Kidney (tissue), 14 donors: ENCODE measurements around the gene RIMBP2. TPM values are rescaled to one million over a fixed set of nuclear protein-coding genes. Genes with fewer than 3 reads are reported as not detected.
A peak's percentile ranks its signal among the peaks of the same experiment; 100 is the strongest.

ENCODE experiments used
- DNase-seq, 5 donors: peaks; one replicate each; pipeline ENCODE4 v3.0.0-alpha.2; 2013 to 2020
- FAIRE-seq: peaks from 2 replicates; lab custom pipeline; 2012; peaks lifted over from hg19 to GRCh38; lab: Jason Lieb, UNC
- H3K27ac ChIP-seq, 2 donors: one replicate each; pipeline ENCODE4 v1.7.0; 2013; ENCODE audit warnings: low read depth in 2 of 2, low read length in 2 of 2, inconsistent platforms in 1 of 2
- H3K27me3 ChIP-seq: one replicate; pipeline ENCODE4 v1.7.1; 2013; ENCODE audit warnings: low read length, inconsistent platforms; ENCODE audit not compliant: control insufficient read depth, insufficient read depth
- H3K36me3 ChIP-seq, 3 donors: one replicate each; pipeline versions ENCODE4 v1.7.0 to v1.7.1; 2013; ENCODE audit warnings: low read length in 3 of 3, control low read depth in 1 of 3, inconsistent platforms in 1 of 3; ENCODE audit not compliant: insufficient read depth in 3 of 3, control insufficient read depth in 2 of 3
- H3K4me1 ChIP-seq, 3 donors: one replicate each; pipeline versions ENCODE4 v1.7.0 to v1.7.1; 2013; ENCODE audit warnings: low read length in 3 of 3, inconsistent platforms in 1 of 3, low read depth in 1 of 3; ENCODE audit not compliant: control insufficient read depth in 2 of 3, insufficient read depth in 2 of 3
- H3K4me3 ChIP-seq, 3 donors: one replicate each; pipeline versions ENCODE4 v1.7.0 to v1.8.1; 2013; ENCODE audit warnings: low read length in 3 of 3, control low read depth in 1 of 3, inconsistent platforms in 1 of 3
- H3K9ac ChIP-seq, 3 donors: one replicate each; pipeline versions ENCODE4 v1.7.0 to v1.7.1; 2013; ENCODE audit warnings: low read length in 3 of 3, control low read depth in 1 of 3, inconsistent platforms in 1 of 3
- H3K9me3 ChIP-seq, 3 donors: one replicate each; pipeline versions ENCODE4 v1.7.0 to v1.7.1; 2013; ENCODE audit warnings: low read length in 3 of 3, control low read depth in 1 of 3, inconsistent platforms in 1 of 3; ENCODE audit not compliant: control insufficient read depth in 2 of 3, insufficient read depth in 1 of 3
- intact Hi-C: fragments of 100-400 bp; cut with DNase I; formaldehyde crosslinking; loops from one replicate; pipeline ENCODE4 v1.11.1; 2022
- polyA plus RNA-seq: library from polyadenylated mRNA; stranded (reverse); fragments of 350-450 nt; fragmentation: Illumina TruSeq; extraction: RNeasy Lipid Tissue Mini Kit (QIAGEN cat#74804); gene quantifications from one replicate; pipeline ENCODE4 v1.2.3, GENCODE V29; 2014; ENCODE audit warnings: low read depth, low replicate concordance; ENCODE audit not compliant: insufficient read depth
- total RNA-seq: library from RNA; stranded (reverse); fragmentation: NEBNext Ultra II Directional; extraction: Animal tissue kit (Norgen Biotek cat#: 25700); gene quantifications from one replicate; pipeline ENCODE4 v1.2.1, GENCODE V29; 2021
- TF ChIP-seq, protein P1 (sequence below): IDR thresholded peaks from 3 replicates; pipeline ENCODE4 v1.5.1; 2012; ENCODE audit warnings: mild to moderate bottlenecking, moderate library complexity, borderline replicate concordance; ENCODE audit not compliant: insufficient read depth; ENCODE audit errors: extremely low read depth
- donor health status: control.
- donor health status: control.
- donor health status: control.
- donor health status: control.
- donor health status: control.
- donor health status: DM: yes; HTN: yes; CAD: no.
- donor health status: Normal renal cell carcinoma (clear cell type).

RIMBP2 gene
- total and polyA plus RNA-seq, 2 donors from 2014 or later, result 2.8 to 51.7 TPM

DNA sequence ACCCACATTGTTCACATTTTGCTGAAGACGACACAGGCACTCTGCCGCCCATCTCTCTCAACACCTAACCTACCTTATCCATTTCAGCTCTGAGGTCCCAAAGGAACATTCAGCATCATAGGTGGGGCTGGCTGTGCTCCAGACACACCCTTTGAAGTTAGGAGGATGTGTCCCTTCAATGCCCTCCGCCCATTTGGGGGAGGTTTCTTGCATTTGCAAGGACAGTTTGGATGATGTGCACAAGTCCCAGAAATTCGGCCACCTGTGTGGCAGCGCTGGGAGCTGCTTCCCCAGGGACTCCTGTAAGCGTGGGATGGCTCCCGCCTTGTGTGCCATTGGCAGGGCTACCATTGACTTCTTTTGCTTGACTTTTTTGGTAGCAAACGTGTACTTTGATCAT is 113.8 kb downstream of the RIMBP2 start:
- Histone ChIP-seq H3K4me3 (no peak overlapping the region), H3K27ac (no peak overlapping the region), H3K4me1 (no peaks in the 10 kb centered on the region), H3K9me3 (peaks cover 0 to 8% (median 0%) of the 10 kb centered on the region in 3 donors), H3K9ac (no peak overlapping the region), H3K36me3 (no peaks in the 10 kb centered on the region), H3K27me3 (no peaks in the 10 kb centered on the region)
- TF ChIP-seq, protein P1, sequence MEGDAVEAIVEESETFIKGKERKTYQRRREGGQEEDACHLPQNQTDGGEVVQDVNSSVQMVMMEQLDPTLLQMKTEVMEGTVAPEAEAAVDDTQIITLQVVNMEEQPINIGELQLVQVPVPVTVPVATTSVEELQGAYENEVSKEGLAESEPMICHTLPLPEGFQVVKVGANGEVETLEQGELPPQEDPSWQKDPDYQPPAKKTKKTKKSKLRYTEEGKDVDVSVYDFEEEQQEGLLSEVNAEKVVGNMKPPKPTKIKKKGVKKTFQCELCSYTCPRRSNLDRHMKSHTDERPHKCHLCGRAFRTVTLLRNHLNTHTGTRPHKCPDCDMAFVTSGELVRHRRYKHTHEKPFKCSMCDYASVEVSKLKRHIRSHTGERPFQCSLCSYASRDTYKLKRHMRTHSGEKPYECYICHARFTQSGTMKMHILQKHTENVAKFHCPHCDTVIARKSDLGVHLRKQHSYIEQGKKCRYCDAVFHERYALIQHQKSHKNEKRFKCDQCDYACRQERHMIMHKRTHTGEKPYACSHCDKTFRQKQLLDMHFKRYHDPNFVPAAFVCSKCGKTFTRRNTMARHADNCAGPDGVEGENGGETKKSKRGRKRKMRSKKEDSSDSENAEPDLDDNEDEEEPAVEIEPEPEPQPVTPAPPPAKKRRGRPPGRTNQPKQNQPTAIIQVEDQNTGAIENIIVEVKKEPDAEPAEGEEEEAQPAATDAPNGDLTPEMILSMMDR, result no peak
- DNase-seq (no peak), FAIRE-seq (no peak)
- intact Hi-C loops, result no loop called here

DNA sequence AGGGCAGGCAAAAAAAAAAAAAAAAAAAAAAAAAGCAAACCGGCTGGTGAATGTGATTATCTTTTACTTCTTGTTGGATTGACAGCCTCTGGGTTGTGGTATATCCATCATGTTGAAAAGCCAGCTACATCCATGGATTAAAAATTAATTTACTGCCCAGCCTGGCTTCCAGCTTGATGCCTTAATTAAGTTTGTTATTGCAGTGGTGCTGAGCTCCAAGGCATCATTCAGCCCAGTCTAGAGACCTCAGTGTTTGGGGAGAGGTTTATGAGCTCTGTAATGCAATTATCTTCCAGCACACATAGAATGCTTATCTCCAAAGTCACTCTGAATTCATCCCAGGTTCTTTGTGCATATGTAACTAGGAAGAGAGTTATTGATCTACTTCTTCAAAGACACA is 114.8 kb downstream of the RIMBP2 start:
- FAIRE-seq (no peak), DNase-seq (peak in 1 of 5 donors; percentile 4)
- H3K4me1 ChIP-seq, result no peaks in the 10 kb centered on the region
- H3K27ac ChIP-seq, result no peak overlapping the region
- intact Hi-C loops, result no loop called here
- H3K9ac ChIP-seq, result no peak overlapping the region
- TF ChIP-seq, protein P1, result no peak
- no peaks in the 10 kb centered on the region for H3K36me3 ChIP-seq
- H3K4me3 ChIP-seq, result no peak overlapping the region
- H3K27me3 ChIP-seq, result no peaks in the 10 kb centered on the region
- peaks cover 0 to 8% (median 0%) of the 10 kb centered on the region in 3 donors for H3K9me3 ChIP-seq

DNA sequence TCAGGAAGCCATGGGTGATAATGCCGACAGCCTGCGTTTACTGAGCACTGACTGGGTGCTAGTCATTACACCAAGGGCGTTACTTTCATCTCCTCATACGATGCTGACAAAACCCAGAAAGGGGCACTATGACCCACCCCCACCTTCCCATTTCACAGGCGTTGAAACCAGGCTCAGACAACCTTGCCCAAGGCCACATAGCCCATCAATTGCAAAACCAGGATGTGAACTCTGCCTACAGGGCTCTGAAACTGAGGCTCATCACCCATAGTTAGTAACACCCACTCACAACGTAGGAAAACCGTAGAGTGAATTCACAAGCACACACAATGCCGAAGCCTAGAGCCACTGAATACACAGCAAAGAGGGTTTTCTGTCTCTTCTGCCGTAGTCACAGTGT is 119.9 kb downstream of the RIMBP2 start:
- Histone ChIP-seq H3K27me3 (no peaks in the 10 kb centered on the region), H3K9me3 (peaks cover 0 to 8% (median 0%) of the 10 kb centered on the region in 3 donors), H3K9ac (no peak overlapping the region), H3K27ac (no peak overlapping the region), H3K36me3 (no peaks in the 10 kb centered on the region), H3K4me1 (no peaks in the 10 kb centered on the region), H3K4me3 (no peak overlapping the region)
- TF ChIP-seq, protein P1, result no peak
- intact Hi-C loops, result no loop called here
- FAIRE-seq (no peak), DNase-seq (peak in 1 of 5 donors; percentile 9)

DNA sequence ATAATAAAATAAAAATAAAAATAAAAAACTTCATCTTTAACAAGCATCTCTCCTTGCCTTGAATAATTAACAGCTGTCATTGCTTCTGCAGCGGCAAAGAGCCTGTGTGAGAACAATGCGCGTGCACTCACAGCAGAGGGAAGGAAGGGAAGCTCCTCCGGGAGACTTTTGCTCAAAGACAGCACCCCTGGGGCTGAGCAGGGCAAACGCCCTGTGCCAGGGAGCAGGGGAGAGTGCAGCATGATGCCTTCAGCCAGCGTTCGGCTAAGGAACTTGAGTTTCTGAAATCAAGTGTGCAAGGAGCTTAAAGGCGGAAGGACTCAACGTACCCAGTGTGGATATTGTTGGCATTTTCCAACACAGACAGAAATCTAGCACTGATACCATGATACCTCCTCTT is 120.5 kb downstream of the RIMBP2 start:
- no peak overlapping the region for H3K4me3 ChIP-seq
- H3K9ac ChIP-seq, result no peak overlapping the region
- TF ChIP-seq, protein P1, result no peak
- H3K4me1 ChIP-seq, result no peaks in the 10 kb centered on the region
- FAIRE-seq (no peak), DNase-seq (no peak)
- peaks cover 0 to 8% (median 0%) of the 10 kb centered on the region in 3 donors for H3K9me3 ChIP-seq
- no peak overlapping the region for H3K27ac ChIP-seq
- intact Hi-C loops, result no loop called here
- H3K36me3 ChIP-seq, result no peaks in the 10 kb centered on the region
- H3K27me3 ChIP-seq, result no peaks in the 10 kb centered on the region
